Astrocyte of the spinal cord (primary cell): Measurements from ENCODE around the gene TCTN1.

Experiments
- DNase-seq: peaks from one replicate; pipeline ENCODE4 v3.0.0; 2011; ENCODE audit warnings: low read depth, low spot score
- H3K4me3 ChIP-seq: 2 replicates; pipeline ENCODE4 v1.5.1; 2011; ENCODE audit warnings: low read depth, mild to moderate bottlenecking, low read length, moderate library complexity
- in situ Hi-C: cut with HindIII; loops from 2 replicates; pipeline ENCODE4 v1.10.0; 2017; ENCODE audit warnings: low sequenced_read_pairs
- TF ChIP-seq, protein P1 (sequence below): IDR thresholded peaks from 2 replicates; pipeline ENCODE4 v1.5.1; 2012; ENCODE audit warnings: low read depth, mild to moderate bottlenecking, low read length, inconsistent platforms

Gene TCTN1

DNA sequence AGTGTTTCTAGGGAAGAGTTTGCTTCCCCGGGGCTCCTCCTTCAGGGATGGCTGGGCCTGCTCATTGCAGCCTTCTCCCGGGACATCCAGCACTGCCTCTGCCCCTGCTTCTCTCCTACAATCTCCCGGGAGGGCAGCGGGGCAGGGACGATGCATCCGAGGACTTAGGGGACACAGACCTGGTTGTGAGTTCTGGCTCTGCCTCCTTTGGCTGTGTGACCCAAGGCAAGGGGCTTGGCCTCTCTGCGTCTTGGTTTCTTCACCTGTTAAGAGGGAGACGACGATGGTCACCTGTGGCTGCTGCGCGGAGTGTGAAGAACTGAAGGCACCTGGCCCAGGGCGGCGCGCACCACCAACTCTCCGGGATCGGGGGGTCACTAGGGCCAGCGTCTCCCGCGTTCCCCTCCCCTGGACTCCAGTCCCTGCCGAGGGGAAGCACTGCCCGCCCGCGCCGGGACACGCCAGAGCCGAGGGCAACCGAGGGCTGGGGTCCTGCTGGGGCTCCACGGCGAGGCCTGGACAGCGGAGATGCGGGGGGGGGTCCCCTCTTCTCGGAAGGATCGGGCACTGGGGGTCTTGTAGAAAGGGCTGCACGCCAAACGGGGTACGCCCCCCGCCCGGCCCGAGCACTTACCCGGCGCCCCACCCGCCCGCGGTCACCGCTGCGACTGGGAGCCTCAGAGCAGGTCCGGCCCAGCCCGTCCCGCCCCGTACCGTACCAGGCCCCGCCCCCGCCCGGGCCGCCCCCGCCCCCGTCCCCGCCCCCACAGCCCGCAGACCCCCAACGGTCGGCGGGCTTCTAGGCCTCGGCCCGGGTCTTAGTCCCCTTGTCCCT, 74.7 kb downstream of the TCTN1 start, which contains the start of gene HVCN1:
Gene HVCN1 (minus strand): TSS at position 670 of the 835 bp plus-strand sequence. CDS start 5,870 bp downstream, outside the sequence.
- peak within 1 kb of the TSS; percentile 48 for H3K4me3 ChIP-seq
- TF ChIP-seq, protein P1, sequence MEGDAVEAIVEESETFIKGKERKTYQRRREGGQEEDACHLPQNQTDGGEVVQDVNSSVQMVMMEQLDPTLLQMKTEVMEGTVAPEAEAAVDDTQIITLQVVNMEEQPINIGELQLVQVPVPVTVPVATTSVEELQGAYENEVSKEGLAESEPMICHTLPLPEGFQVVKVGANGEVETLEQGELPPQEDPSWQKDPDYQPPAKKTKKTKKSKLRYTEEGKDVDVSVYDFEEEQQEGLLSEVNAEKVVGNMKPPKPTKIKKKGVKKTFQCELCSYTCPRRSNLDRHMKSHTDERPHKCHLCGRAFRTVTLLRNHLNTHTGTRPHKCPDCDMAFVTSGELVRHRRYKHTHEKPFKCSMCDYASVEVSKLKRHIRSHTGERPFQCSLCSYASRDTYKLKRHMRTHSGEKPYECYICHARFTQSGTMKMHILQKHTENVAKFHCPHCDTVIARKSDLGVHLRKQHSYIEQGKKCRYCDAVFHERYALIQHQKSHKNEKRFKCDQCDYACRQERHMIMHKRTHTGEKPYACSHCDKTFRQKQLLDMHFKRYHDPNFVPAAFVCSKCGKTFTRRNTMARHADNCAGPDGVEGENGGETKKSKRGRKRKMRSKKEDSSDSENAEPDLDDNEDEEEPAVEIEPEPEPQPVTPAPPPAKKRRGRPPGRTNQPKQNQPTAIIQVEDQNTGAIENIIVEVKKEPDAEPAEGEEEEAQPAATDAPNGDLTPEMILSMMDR = no peak
- DNase-seq = no peak
- in situ Hi-C loops = no loop called here

DNA sequence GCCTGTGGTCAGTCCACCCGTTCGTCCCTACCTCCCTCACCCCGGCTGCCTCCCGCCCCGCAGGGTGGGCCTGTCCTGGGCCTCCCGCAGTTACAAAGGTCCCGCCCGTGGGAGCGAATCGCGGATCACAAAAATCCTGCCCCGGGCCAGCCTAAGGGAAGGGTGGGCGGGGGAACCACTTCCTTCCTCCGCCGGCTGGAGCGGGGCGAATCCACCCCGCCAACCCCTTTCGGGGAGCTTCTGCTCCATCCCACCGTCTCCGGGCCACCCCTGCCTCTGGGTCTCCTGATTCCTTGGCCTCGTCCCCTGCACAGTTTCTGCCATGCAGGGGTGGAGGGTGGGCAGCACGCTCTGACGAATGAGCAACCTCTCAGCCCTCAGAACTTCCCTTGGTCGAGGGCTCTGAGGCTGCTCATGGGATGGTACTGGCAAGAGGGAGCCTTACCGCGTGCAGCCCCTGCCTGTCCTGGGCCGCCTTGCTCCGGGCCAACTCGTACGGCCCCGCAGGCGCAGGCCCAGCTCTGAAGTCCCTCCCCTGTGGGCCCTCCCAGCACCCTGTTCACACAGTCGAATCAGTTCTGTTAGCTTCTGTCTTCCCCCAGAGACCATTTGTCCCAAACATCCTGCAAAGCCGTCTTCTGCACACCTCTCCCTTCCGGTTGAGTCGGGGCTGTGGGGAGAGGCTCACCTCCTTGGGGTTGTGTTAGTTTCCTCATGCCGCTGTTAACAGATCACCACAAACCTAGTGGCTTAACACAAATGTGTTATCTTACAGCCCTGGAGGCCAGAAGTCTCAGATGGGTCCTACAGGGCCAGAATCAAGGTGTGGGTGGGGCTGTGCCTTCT, 75.6 kb downstream of the TCTN1 start:
- in situ Hi-C loops = no loop called here
- peak; percentile 9 for DNase-seq
- TF ChIP-seq, protein P1 = no peak
- peak overlapping the region; percentile 48 for H3K4me3 ChIP-seq

- no peak for DNase-seq
- in situ Hi-C loops = no loop called here
- TF ChIP-seq, protein P1 = no peak
- H3K4me3 ChIP-seq = no peak overlapping the region
Observed at GRCh38 chr12:110690127-110690430, 76.2 kb downstream of the TCTN1 start.

DNA sequence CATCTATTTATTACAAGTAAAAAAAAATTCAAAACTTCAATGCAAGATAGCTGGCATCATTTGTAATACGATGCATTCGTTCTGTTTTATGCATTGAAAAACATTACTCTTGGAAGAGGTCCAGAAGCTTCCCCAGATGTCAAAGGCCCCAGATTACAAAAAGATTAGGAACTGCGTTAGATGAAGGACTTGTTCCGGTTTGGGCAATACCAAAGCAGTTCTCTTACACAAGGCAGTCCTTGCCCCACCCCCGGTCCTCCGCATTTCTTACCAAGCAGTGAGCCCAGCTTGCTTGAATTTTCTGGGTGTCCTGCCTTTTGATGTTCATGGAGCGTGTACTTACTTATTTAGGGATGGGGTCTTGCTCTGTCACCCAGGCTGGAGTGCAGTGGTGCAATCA, 79.8 kb downstream of the TCTN1 start:
- DNase-seq = no peak

DNA sequence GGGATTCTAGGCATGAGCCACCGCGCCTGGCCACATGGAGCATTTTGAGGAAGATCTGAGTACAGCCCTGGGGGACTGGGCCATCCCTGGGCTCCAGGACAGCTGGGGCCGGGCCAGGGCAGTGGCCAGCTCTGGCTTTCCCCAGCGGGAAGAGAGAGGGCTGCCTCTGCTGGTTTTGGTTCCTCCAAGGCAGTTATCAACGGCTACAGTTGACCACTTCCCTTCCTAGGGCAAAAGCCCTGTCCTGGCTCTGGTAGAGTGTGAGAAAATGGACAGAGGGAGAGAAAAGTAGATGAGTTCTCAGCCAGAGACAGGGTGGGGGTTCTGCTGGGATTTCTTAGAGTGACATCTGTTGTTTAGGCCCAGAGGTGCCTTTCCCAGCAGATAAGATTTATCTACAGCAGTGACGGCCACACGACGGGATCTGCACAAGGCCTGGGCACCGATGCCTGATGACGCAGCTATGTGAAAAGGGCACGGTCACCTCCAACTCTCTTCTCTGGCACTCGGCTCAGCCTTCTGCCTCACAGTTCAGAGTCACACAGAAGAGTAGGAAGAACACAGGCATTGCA, 80.5 kb downstream of the TCTN1 start:
- TF ChIP-seq, protein P1 = no peak
- H3K4me3 ChIP-seq = no peak overlapping the region
- no peak for DNase-seq
- in situ Hi-C loops = no loop called here

More for the DNA sequence above, 79.8 kb downstream of the TCTN1 start:
- in situ Hi-C loops = no loop called here
- TF ChIP-seq, protein P1 = no peak
- H3K4me3 ChIP-seq = no peak overlapping the region

- in situ Hi-C loops = no loop called here
- TF ChIP-seq, protein P1 = no peak
- no peak overlapping the region for H3K4me3 ChIP-seq
- no peak for DNase-seq
Observed at GRCh38 chr12:110696283-110696682, 82.4 kb downstream of the TCTN1 start.
